Keratinocyte (primary cell): ENCODE measurements around the gene TMEM256. TPM values are rescaled to one million over a fixed set of nuclear protein-coding genes. Genes with fewer than 3 reads are reported as not detected.

Experiments
- DNase-seq: peaks from one replicate; pipeline ENCODE4 v3.0.0-alpha.2; 2011; ENCODE audit warnings: low read depth, missing footprints, low spot score
- FAIRE-seq: peaks from 2 replicates; lab custom pipeline; 2011; peaks lifted over from hg19 to GRCh38; lab: Jason Lieb, UNC
- H2AFZ ChIP-seq: 2 replicates; pipeline ENCODE4 v1.6.0; 2012; ENCODE audit warnings: low read length, control low read depth, inconsistent platforms; ENCODE audit not compliant: control insufficient read depth
- H3K27ac ChIP-seq: 2 replicates; pipeline ENCODE4 v1.5.1; 2011; ENCODE audit warnings: low read length; ENCODE audit not compliant: control insufficient read depth, insufficient read depth
- H3K27me3 ChIP-seq: 3 replicates; pipeline ENCODE4 v1.6.0; 2011; ENCODE audit warnings: low read length; ENCODE audit not compliant: control insufficient read depth, insufficient read depth; ENCODE audit errors: extremely low read depth
- H3K36me3 ChIP-seq, 2 experiments: 2 replicates in 1 of 2; 3 replicates in 1 of 2; pipeline ENCODE4 v1.5.1; 2011; ENCODE audit warnings: low read length in 2 of 2, mild to moderate bottlenecking in 1 of 2; ENCODE audit not compliant: control insufficient read depth in 2 of 2, insufficient read depth in 2 of 2; ENCODE audit errors: extremely low read depth in 1 of 2
- H3K4me1 ChIP-seq: 3 replicates; pipeline ENCODE4 v1.5.1; 2011; ENCODE audit warnings: low read length; ENCODE audit not compliant: control insufficient read depth, insufficient read depth; ENCODE audit errors: extremely low read depth
- H3K4me2 ChIP-seq: 3 replicates; pipeline ENCODE4 v1.6.0; 2011; ENCODE audit warnings: low read depth, low read length; ENCODE audit not compliant: control insufficient read depth, insufficient read depth; ENCODE audit errors: extremely low read depth
- H3K4me3 ChIP-seq, 3 experiments: fragments of 200-600 bp in 1 of 3; sonication (generic) in 1 of 3; 2 replicates in 2 of 3; 3 replicates in 1 of 3; pipeline ENCODE4 v1.5.1; 2011 to 2016; ENCODE audit warnings: low read length in 3 of 3, mild to moderate bottlenecking in 3 of 3, control low read depth in 2 of 3, inconsistent platforms in 1 of 3, low read depth in 1 of 3, mixed read lengths in 1 of 3, mixed run types in 1 of 3, moderate library complexity in 1 of 3; ENCODE audit not compliant: control insufficient read depth in 2 of 3, insufficient read depth in 2 of 3; ENCODE audit errors: extremely low read depth in 1 of 3
- H3K79me2 ChIP-seq: 2 replicates; pipeline ENCODE4 v1.6.0; 2012; ENCODE audit warnings: low read length; ENCODE audit not compliant: control insufficient read depth, insufficient read depth
- H3K9ac ChIP-seq: 3 replicates; pipeline ENCODE4 v1.6.0; 2011; ENCODE audit warnings: low read length; ENCODE audit not compliant: control insufficient read depth, insufficient read depth; ENCODE audit errors: extremely low read depth
- H3K9me1 ChIP-seq: 3 replicates; pipeline ENCODE4 v1.6.0; 2011; ENCODE audit warnings: low read length; ENCODE audit not compliant: control insufficient read depth, insufficient read depth; ENCODE audit errors: extremely low read depth
- H3K9me3 ChIP-seq: 2 replicates; pipeline ENCODE4 v1.5.1; 2012; ENCODE audit warnings: low read depth, low read length; ENCODE audit not compliant: control insufficient read depth
- H4K20me1 ChIP-seq: 3 replicates; pipeline ENCODE4 v1.6.0; 2011; ENCODE audit warnings: low read length; ENCODE audit not compliant: control insufficient read depth, insufficient read depth; ENCODE audit errors: extremely low read depth
- CTCF ChIP-seq, 3 experiments: IDR thresholded peaks in 1 of 3; conservative IDR thresholded peaks in 1 of 3; optimal IDR thresholded peaks in 1 of 3; 2 replicates in 2 of 3; 3 replicates in 1 of 3; pipeline versions ENCODE3 to v1.5.1; 2011; ENCODE audit warnings: low read length in 3 of 3, mild to moderate bottlenecking in 3 of 3, moderate library complexity in 2 of 3, control low read depth in 1 of 3, inconsistent platforms in 1 of 3; ENCODE audit not compliant: insufficient read depth in 2 of 3; ENCODE audit errors: extremely low read depth in 1 of 3
- EZH2 ChIP-seq: IDR thresholded peaks from one replicate; pipeline ENCODE4 v1.6.1; 2012; ENCODE audit warnings: inconsistent platforms, mild to moderate bottlenecking, low read length, moderate library complexity
- dilution Hi-C: fragments of 300-500 bp; cut with MboI; formaldehyde crosslinking; loops from one replicate; pipeline ENCODE4 v1.7.0; 2020; ENCODE audit warnings: low sequenced_read_pairs; ENCODE audit not compliant: extremely low pct_ligation_motif_present
- polyA plus RNA-seq, 5 experiments: library from polyadenylated mRNA; depleted of rRNA in 3 of 5; stranded (reverse) in 3 of 5; stranded (forward) in 1 of 5; unstranded in 1 of 5; fragments of >200 nt; gene quantifications; 1 replicate in 1 of 5; 2 replicates in 3 of 5; 3 replicates in 1 of 5; pipeline versions ENCODE4 v1.2.1 to v1.2.3, GENCODE V29; 2011 to 2012; ENCODE audit warnings: missing spikeins in 2 of 5, low read depth in 1 of 5, low replicate concordance in 1 of 5

TMEM256 gene
- polyA plus RNA-seq, 1 donor (not counting 4 experiments of a cell fraction or from before 2014, with no cell fraction given): 68.1 TPM

DNA sequence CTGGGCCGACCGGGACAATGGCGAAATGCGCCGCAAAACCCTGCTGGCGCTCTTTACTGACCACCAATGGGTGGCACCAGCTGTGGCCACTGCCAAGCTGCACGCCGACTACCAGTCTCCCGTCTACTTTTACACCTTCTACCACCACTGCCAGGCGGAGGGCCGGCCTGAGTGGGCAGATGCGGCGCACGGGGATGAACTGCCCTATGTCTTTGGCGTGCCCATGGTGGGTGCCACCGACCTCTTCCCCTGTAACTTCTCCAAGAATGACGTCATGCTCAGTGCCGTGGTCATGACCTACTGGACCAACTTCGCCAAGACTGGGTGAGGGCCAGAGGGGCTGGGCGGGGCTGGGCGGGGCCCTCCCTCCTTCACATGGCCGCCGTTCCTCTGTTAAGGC, 11.9 kb upstream of the TMEM256 start:
- Histone ChIP-seq H2AFZ (no peak overlapping the region), H3K4me2 (no peak overlapping the region), H3K79me2 (no peaks in the 10 kb centered on the region), H3K9me3 (no peaks in the 10 kb centered on the region), H4K20me1 (no peaks in the 10 kb centered on the region), H3K4me3 (no peak overlapping the region), H3K36me3 (peaks cover 0 to 4% of the 10 kb centered on the region in 2 experiments), H3K27ac (no peak overlapping the region), H3K9ac (no peak overlapping the region), H3K4me1 (peaks cover 8% of the 10 kb centered on the region), H3K9me1 (no peaks in the 10 kb centered on the region), H3K27me3 (no peaks in the 10 kb centered on the region)
- FAIRE-seq (no peak), DNase-seq (no peak)
- TF ChIP-seq EZH2 (no peak), CTCF (optimal IDR thresholded peaks at IDR 0.05 in 1 of 3, IDR thresholded peaks at IDR 0.05 in 1 of 3, conservative IDR thresholded peaks at IDR 0.05 in 1 of 3; ENCODE audit: extremely low read depth in 1 of 3, insufficient read depth in 2 of 3, low read length in 3 of 3) (no peak)
- dilution Hi-C loops: no loop called here

GRCh38 chr17:7414837-7415236, 10.9 kb upstream of the TMEM256 start:
- no peaks in the 10 kb centered on the region for H3K79me2 ChIP-seq
- no peak overlapping the region for H3K4me2 ChIP-seq
- FAIRE-seq: no peak
- no peak overlapping the region for H3K9ac ChIP-seq
- H3K9me1 ChIP-seq: no peaks in the 10 kb centered on the region
- peaks cover 0 to 6% of the 10 kb centered on the region in 2 experiments for H3K36me3 ChIP-seq
- H3K4me3 ChIP-seq: no peak overlapping the region
- H3K4me1 ChIP-seq: peaks cover 8% of the 10 kb centered on the region
- no peak for TF ChIP-seq CTCF (optimal IDR thresholded peaks at IDR 0.05 in 1 of 3, IDR thresholded peaks at IDR 0.05 in 1 of 3, conservative IDR thresholded peaks at IDR 0.05 in 1 of 3; ENCODE audit: extremely low read depth in 1 of 3, insufficient read depth in 2 of 3, low read length in 3 of 3)
- TF ChIP-seq EZH2: no peak
- H2AFZ ChIP-seq: no peak overlapping the region
- no peaks in the 10 kb centered on the region for H3K27me3 ChIP-seq
- H4K20me1 ChIP-seq: no peaks in the 10 kb centered on the region
- H3K9me3 ChIP-seq: no peaks in the 10 kb centered on the region
- H3K27ac ChIP-seq: no peak overlapping the region
- no peak for DNase-seq
- dilution Hi-C loops: no loop called here
